CD4-positive, alpha-beta T cell treated with Interleukin-1 beta for 1 hour (primary cell): ENCODE measurements around the gene SLC43A3.
"Not testable (repeated sequence)": the region's sequence is repeated elsewhere in the genome, so short reads cannot be mapped to it uniquely, and the experiment has no call there.

Experiments used
- DNase-seq, 2 donors: peaks; one replicate each; pipeline ENCODE4 v3.0.0-alpha.2; 2020 to 2022

The SLC43A3 gene

GRCh38 chr11:57459164-57460021 lies 32.5 kb upstream of the SLC43A3 start:
- DNase-seq: no peak

- DNase-seq: peak in 1 of 2 donors; percentile 46
Measured at GRCh38 chr11:57458410-57459163, 31.7 kb upstream of the SLC43A3 start.

GRCh38 chr11:57458060-57458409 lies 31.1 kb upstream of the SLC43A3 start:
- DNase-seq: no peak

GRCh38 chr11:57457643-57458023 lies 30.7 kb upstream of the SLC43A3 start:
- no peak for DNase-seq

- peak; percentile 70 to 74 for DNase-seq
Measured at GRCh38 chr11:57456960-57457642, 30.2 kb upstream of the SLC43A3 start.

- no peak for DNase-seq
Measured at GRCh38 chr11:57453543-57454177, 26.7 kb upstream of the SLC43A3 start.

- no peak for DNase-seq
Measured at GRCh38 chr11:57446055-57446454, 19.1 kb upstream of the SLC43A3 start.

- DNase-seq: not testable (repeated sequence)
Measured at GRCh38 chr11:57445122-57445394, 18.1 kb upstream of the SLC43A3 start.

GRCh38 chr11:57444362-57445121 lies 17.6 kb upstream of the SLC43A3 start:
- no peak for DNase-seq

- DNase-seq: no peak
Measured at GRCh38 chr11:57440744-57441414, 14.0 kb upstream of the SLC43A3 start.

- no peak for DNase-seq
Measured at GRCh38 chr11:57439786-57440185, 12.9 kb upstream of the SLC43A3 start.

- DNase-seq: no peak
Measured at GRCh38 chr11:57438345-57439285, 11.7 kb upstream of the SLC43A3 start.

GRCh38 chr11:57436031-57436430 lies 9.1 kb upstream of the SLC43A3 start:
- no peak for DNase-seq

- DNase-seq: no peak
Measured at GRCh38 chr11:57434640-57435546, 8.0 kb upstream of the SLC43A3 start.

GRCh38 chr11:57432714-57433163 lies 5.8 kb upstream of the SLC43A3 start:
- DNase-seq: peak in 1 of 2 donors; percentile 46

GRCh38 chr11:57432149-57432561 lies 5.2 kb upstream of the SLC43A3 start:
- DNase-seq: peak in 1 of 2 donors; percentile 21

- DNase-seq: no peak
Measured at GRCh38 chr11:57430952-57431351, 4.0 kb upstream of the SLC43A3 start.

- DNase-seq: no peak
Measured at GRCh38 chr11:57429946-57430345, 3.0 kb upstream of the SLC43A3 start.

GRCh38 chr11:57428643-57429042 lies 1.7 kb upstream of the SLC43A3 start:
- DNase-seq: no peak

GRCh38 chr11:57427727-57428082 lies 784 bp upstream of the SLC43A3 start:
- no peak for DNase-seq
